ENCODE measurements around the gene TMEM54.

TMEM54 gene

DNA sequence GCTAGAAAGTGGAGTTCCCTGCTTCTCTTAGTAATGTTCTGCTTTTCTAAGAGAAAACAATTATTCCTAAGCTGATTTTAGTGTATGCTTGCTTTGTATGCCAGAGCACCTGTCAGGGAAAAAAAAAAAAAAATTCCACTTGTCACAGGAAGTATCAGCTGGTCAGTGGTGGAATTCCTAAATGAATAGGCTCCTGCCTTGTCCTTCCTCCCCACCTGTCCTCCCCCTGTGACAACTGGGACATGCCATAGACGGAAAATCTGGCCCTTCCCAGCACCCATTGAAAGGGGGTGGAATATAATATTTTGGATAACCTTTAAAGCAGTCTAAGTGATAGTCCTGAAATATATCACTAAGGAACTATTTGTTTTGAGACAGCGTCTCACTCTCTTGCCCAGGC is 41.3 kb downstream of the TMEM54 start:
- DNase-seq: no peak

- no peak for DNase-seq
Measured at GRCh38 chr1:32858791-32859190, 42.4 kb downstream of the TMEM54 start.

DNA sequence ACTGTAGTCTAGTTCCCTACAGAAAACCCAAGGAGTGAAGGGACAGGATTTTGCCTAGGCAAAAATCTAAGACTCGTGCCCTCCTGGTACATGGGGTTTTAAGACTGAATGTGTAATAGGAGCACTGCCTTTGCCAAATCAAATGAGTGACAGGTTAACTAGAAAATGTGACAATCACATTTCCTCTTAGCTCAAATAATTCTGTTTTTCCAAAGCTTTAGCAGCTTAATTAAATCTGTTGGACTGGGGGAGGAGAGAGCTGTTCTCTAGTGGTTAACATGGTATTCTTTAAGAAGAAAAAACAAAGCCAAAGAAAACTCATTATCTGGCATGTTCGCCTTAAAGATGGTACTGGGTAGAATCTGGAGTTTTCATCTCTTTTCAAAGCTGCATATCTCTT is 43.1 kb downstream of the TMEM54 start:
- no peak for DNase-seq

GRCh38 chr1:32855861-32856617 is 45.1 kb downstream of the TMEM54 start:
- DNase-seq: no peak

DNA sequence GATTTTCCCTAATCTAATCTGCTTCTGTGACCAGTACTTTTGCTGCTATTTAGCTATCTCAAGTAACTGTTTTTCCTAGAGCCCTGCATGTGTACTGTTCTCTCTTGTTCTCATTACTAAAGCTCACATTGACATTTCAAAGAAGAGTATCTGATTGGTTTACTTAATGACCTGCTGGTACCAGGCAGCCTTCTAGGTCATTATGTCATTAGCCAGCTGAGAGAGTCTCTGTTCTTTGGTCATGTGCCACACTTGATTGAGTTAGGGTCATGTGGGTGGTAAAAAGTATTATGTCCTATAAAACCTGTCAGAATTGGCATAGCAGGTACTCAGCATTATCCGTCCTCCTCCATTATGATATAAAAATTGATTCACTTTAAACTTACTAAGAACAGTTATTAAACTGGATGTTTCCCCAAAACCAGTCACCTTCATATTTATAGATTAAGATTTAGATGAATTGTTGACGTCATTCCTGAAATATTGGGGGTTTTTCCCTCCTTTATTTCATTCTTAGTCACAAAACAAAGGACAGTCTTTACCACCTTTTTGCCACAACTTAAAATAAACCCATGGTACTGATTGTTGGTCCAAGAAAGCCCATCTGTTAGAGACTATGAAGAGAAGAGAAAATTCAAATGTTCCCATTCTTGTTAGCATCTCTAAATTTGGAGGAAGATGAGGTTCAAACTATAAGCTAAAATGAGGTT is 52.7 kb downstream of the TMEM54 start:
- no peak for DNase-seq
